Activated B cell treated with CpG ODN at 0.5 μM for 24 hours (primary cell): ENCODE results near the gene CYBB. TPM values are rescaled to one million over a fixed set of nuclear protein-coding genes. Genes with fewer than 3 reads are reported as not detected.
A peak's percentile ranks its signal among the peaks of the same experiment; 100 is the strongest.

Experiments
- ATAC-seq: fragments of 200-7000 bp; cut with Tn5 transposase; one replicate; pipeline ENCODE4 v1.10.0; 2021; ENCODE audit warnings: low read depth, mild to moderate bottlenecking, moderate library complexity
- CTCF ChIA-PET: fragments of 350-600 bp; sonication (Branson Sonifier 250); formaldehyde crosslinking; loops from one replicate; lab custom pipeline; 2021; ENCODE audit warnings: antibody characterized with exemption; lab: Charles Lee
- POLR2A ChIA-PET: fragments of 350-600 bp; sonication (Branson Sonifier 250); formaldehyde crosslinking; loops from one replicate; lab custom pipeline; 2021; ENCODE audit warnings: antibody characterized with exemption; lab: Charles Lee
- DNase-seq: peaks from one replicate; pipeline ENCODE4 v3.0.0; 2022
- H3K27ac Mint-ChIP-seq: one replicate; pipeline ENCODE4 v1.8.0; 2020; ENCODE audit warnings: mixed read lengths
- H3K27me3 Mint-ChIP-seq: one replicate; pipeline ENCODE4 v1.8.0; 2021; ENCODE audit warnings: mixed read lengths
- H3K36me3 Mint-ChIP-seq: one replicate; pipeline ENCODE4 v1.8.0; 2021; ENCODE audit warnings: low read depth, mixed read lengths
- H3K4me1 Mint-ChIP-seq: one replicate; pipeline ENCODE4 v1.8.0; 2021; ENCODE audit warnings: mixed read lengths
- H3K4me3 Mint-ChIP-seq: one replicate; pipeline ENCODE4 v1.8.0; 2020; ENCODE audit warnings: mild to moderate bottlenecking, mixed read lengths
- H3K9me3 Mint-ChIP-seq: one replicate; pipeline ENCODE4 v1.8.0; 2020; ENCODE audit warnings: mixed read lengths
- CTCF ChIP-seq: fragments of 200-600 bp; IDR thresholded peaks from one replicate; pipeline ENCODE4 v1.8.0; 2022; ENCODE audit warnings: antibody characterized with exemption, mild to moderate bottlenecking
- intact Hi-C: fragments of 100-400 bp; cut with micrococcal nuclease; formaldehyde crosslinking; loops from one replicate; pipeline ENCODE4 v1.15.1; 2024
- total RNA-seq: library from RNA; stranded (reverse); gene quantifications from 2 replicates; pipeline ENCODE4 v1.2.3, GENCODE V29; 2022

Gene CYBB
- total RNA-seq, 1 donor from 2014 or later, result 165 TPM

- ChIA-PET POLR2A (interaction anchor here (1.4 to 1.5 kb wide), 2 partner anchors 15 to 18 kb away, joined by 3 to 4 read pairs; no protein-coding TSS in a partner anchor), CTCF (interaction anchor here (1.1 kb wide), 1 partner anchor 54 kb away, joined by 3 read pairs; no protein-coding TSS in a partner anchor)
- H3K4me1 Mint-ChIP-seq, result peaks cover 69% of the 10 kb centered on the region
- DNase-seq (no peak), ATAC-seq (no peak)
- no peak overlapping the region for H3K27ac Mint-ChIP-seq
- H3K27me3 Mint-ChIP-seq, result no peaks in the 10 kb centered on the region
- TF ChIP-seq CTCF, result no peak
- H3K4me3 Mint-ChIP-seq, result no peak overlapping the region
- H3K9me3 Mint-ChIP-seq, result no peaks in the 10 kb centered on the region
- intact Hi-C loops, result no loop called here
- peaks cover 82% of the 10 kb centered on the region for H3K36me3 Mint-ChIP-seq
These were observed 20.1 kb downstream of the CYBB start for GRCh38 chrX:37799936-37800335.

GRCh38 chrX:37800717-37801116 is 20.9 kb downstream of the CYBB start:
- intact Hi-C loops, result no loop called here
- H3K4me3 Mint-ChIP-seq, result no peak overlapping the region

DNA sequence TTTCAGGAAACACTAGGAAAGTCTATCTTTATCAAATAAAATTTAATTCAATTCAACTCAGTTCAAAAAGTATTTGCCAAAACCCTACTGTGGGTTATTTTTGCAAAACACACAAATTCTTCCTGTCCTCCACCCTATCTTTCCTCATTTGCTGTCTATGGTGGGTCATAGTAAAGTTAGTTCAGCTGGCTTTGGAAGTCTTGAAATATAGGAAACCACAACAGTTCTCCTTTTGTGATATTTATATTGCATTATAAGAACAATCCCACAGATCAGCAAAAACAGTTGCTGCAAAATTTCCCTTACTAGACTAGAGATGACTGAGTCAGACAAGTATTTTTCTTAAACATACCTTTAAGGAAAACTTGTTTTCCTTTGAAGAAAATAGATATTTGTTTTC is 22.2 kb downstream of the CYBB start:
- no peak for TF ChIP-seq CTCF
- CTCF ChIA-PET, result no interaction called here
- Mint-ChIP-seq H3K27ac (peak overlapping the region; percentile 46), H3K36me3 (peaks cover 82% of the 10 kb centered on the region), H3K27me3 (no peaks in the 10 kb centered on the region), H3K4me3 (no peak overlapping the region), H3K4me1 (peaks cover 58% of the 10 kb centered on the region), H3K9me3 (no peaks in the 10 kb centered on the region)
- intact Hi-C loops, result no loop called here
- DNase-seq, result no peak
- no peak for ATAC-seq
- POLR2A ChIA-PET, result interaction anchor here (0.7 to 1.9 kb wide), 3 partner anchors 14 to 64 kb away, joined by 3 to 6 read pairs (median 5); no protein-coding TSS in a partner anchor

More at GRCh38 chrX:37800717-37801116, 20.9 kb downstream of the CYBB start:
- H3K36me3 Mint-ChIP-seq, result peaks cover 80% of the 10 kb centered on the region
- H3K9me3 Mint-ChIP-seq, result no peaks in the 10 kb centered on the region
- no peak for TF ChIP-seq CTCF
- H3K27ac Mint-ChIP-seq, result no peak overlapping the region
- no peaks in the 10 kb centered on the region for H3K27me3 Mint-ChIP-seq
- CTCF ChIA-PET, result no interaction called here
- no peak for DNase-seq
- ATAC-seq, result no peak
- POLR2A ChIA-PET, result no interaction called here
- peaks cover 61% of the 10 kb centered on the region for H3K4me1 Mint-ChIP-seq

DNA sequence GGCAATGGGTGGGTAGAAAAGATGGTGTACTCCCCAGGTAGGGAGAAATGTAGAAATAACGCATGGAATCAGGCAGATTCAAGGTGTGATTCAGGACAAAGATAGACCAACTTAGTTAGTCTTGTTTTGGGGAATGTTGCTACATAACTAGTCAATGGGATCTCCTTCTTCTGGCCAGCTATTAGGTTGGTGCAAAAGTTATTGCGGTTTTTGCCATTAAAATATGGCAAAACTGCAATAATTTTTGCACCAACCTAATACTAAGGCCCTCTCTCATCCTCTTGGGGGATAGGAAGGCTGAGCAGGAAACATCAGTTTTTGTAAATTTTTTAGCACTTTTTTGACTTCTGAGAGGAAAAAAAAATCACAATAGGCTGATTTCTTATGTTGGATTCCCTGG is 23.2 kb downstream of the CYBB start:
- Mint-ChIP-seq H3K9me3 (no peaks in the 10 kb centered on the region), H3K4me1 (peaks cover 53% of the 10 kb centered on the region), H3K27me3 (no peaks in the 10 kb centered on the region), H3K27ac (no peak overlapping the region), H3K36me3 (peaks cover 79% of the 10 kb centered on the region), H3K4me3 (no peak overlapping the region)
- CTCF ChIA-PET, result no interaction called here
- TF ChIP-seq CTCF, result no peak
- intact Hi-C loops, result no loop called here
- POLR2A ChIA-PET, result interaction anchor here (1.5 to 1.9 kb wide), 2 partner anchors 14 to 15 kb away, joined by 3 to 6 read pairs; no protein-coding TSS in a partner anchor
- ATAC-seq (no peak), DNase-seq (no peak)

DNA sequence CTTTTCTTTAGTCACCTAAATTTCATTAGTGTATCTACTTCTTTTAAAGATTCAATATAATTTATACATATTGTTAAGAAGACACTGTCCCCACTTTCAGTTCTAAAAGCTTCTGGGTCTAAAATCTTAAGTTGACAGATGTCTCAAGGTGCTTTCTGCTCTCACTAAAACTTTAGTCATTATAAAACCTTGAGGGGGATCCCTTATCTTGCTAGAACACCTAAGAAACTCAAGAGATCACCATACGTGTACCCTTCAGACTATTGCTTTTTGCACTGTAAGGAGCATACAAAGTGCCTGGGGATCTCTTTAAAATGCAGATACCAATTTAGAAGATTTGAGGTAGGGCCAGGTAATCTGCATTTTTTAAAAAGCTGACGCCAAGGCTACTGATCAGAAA is 30.1 kb downstream of the CYBB start:
- H3K4me1 Mint-ChIP-seq, result peaks cover 68% of the 10 kb centered on the region
- no peak overlapping the region for H3K4me3 Mint-ChIP-seq
- intact Hi-C loops, result no loop called here
- no peaks in the 10 kb centered on the region for H3K9me3 Mint-ChIP-seq
- ChIA-PET POLR2A (no interaction called here), CTCF (no interaction called here)
- ATAC-seq, result no peak
- H3K27me3 Mint-ChIP-seq, result no peaks in the 10 kb centered on the region
- TF ChIP-seq CTCF, result no peak
- DNase-seq, result no peak
- H3K27ac Mint-ChIP-seq, result peak overlapping the region; percentile 50
- H3K36me3 Mint-ChIP-seq, result peaks cover 62% of the 10 kb centered on the region
